ENCODE data around the gene ZNF366.

The ZNF366 gene

GRCh38 chr5:72503888-72504491 is 3.2 kb downstream of the ZNF366 start:
- no peak for TF ChIP-seq CTCF (IDR thresholded peaks at IDR 0.05)

- no peak for TF ChIP-seq CTCF (IDR thresholded peaks at IDR 0.05)
Measured at GRCh38 chr5:72501488-72501887, 5.7 kb downstream of the ZNF366 start.

GRCh38 chr5:72499730-72500129 is 7.5 kb downstream of the ZNF366 start:
- TF ChIP-seq CTCF (IDR thresholded peaks at IDR 0.05) = no peak

- TF ChIP-seq CTCF (IDR thresholded peaks at IDR 0.05) = no peak
Measured at GRCh38 chr5:72499090-72499489, 8.1 kb downstream of the ZNF366 start.

GRCh38 chr5:72498284-72498683 is 8.9 kb downstream of the ZNF366 start:
- no peak for TF ChIP-seq CTCF (IDR thresholded peaks at IDR 0.05)

GRCh38 chr5:72497823-72498222 is 9.4 kb downstream of the ZNF366 start:
- no peak for TF ChIP-seq CTCF (IDR thresholded peaks at IDR 0.05)

GRCh38 chr5:72495410-72495809 is 11.8 kb downstream of the ZNF366 start:
- no peak for TF ChIP-seq CTCF (IDR thresholded peaks at IDR 0.05)

GRCh38 chr5:72494623-72495124 is 12.5 kb downstream of the ZNF366 start:
- TF ChIP-seq CTCF (IDR thresholded peaks at IDR 0.05) = no peak
